ENCODE measurements around the gene THSD7B. TPM values are rescaled to one million over a fixed set of nuclear protein-coding genes. Genes with fewer than 3 reads are reported as not detected.

THSD7B gene
- total RNA-seq, 4 donors from 2014 or later = 0.27 TPM; not detected in 3

- TF ChIP-seq POLR2A (IDR thresholded peaks at IDR 0.05) (no peak), EP300 (IDR thresholded peaks at IDR 0.05; ENCODE audit: low read depth) (no peak), POLR2AphosphoS5 (IDR thresholded peaks at IDR 0.05) (no peak), CTCF (IDR thresholded peaks at IDR 0.05) (no peak)
- Histone ChIP-seq H3K4me1 (no peaks in the 10 kb centered on the region), H3K9me3 (no peaks in the 10 kb centered on the region), H3K27ac (no peak overlapping the region), H3K27me3 (no peaks in the 10 kb centered on the region), H3K4me3 (no peak overlapping the region), H3K36me3 (no peaks in the 10 kb centered on the region)
- intact Hi-C loops (cut with DNase I; ENCODE audit: low total_unique reads) (no loop called here), in situ Hi-C loops (cut with MboI; ENCODE audit: low pct_ligation_motif_present in 1 of 4, low pct_unique_long_range_greater_than_20kb in 1 of 4, low sequenced_read_pairs in 3 of 4) (no loop called here)
- no peak for DNase-seq
- 47 to 59% methylated on average over 3 of the region's 3 CpGs for WGBS, 2 donors (ENCODE audit: low coverage in 1 of 2)
Measured at GRCh38 chr2:137676346-137676745, 911.0 kb downstream of the THSD7B start.

- Histone ChIP-seq H3K27me3 (no peaks in the 10 kb centered on the region), H3K4me1 (no peaks in the 10 kb centered on the region), H3K9me3 (no peaks in the 10 kb centered on the region), H3K4me3 (no peak overlapping the region), H3K27ac (no peak overlapping the region), H3K36me3 (no peaks in the 10 kb centered on the region)
- in situ Hi-C loops (cut with MboI; ENCODE audit: low pct_ligation_motif_present in 1 of 4, low pct_unique_long_range_greater_than_20kb in 1 of 4, low sequenced_read_pairs in 3 of 4) = no loop called here
- no peak for TF ChIP-seq EP300 (IDR thresholded peaks at IDR 0.05; ENCODE audit: low read depth)
- TF ChIP-seq POLR2AphosphoS5 (IDR thresholded peaks at IDR 0.05) = no peak
- no peak for TF ChIP-seq CTCF (IDR thresholded peaks at IDR 0.05)
- TF ChIP-seq POLR2A (IDR thresholded peaks at IDR 0.05) = no peak
- WGBS, 2 donors (ENCODE audit: low coverage in 1 of 2) = 67 to 73% methylated on average over 1 of the region's 1 CpG
- intact Hi-C loops (cut with DNase I; ENCODE audit: low total_unique reads) = no loop called here
- no peak for DNase-seq
Measured at GRCh38 chr2:137677466-137677865, 912.1 kb downstream of the THSD7B start.

GRCh38 chr2:137689549-137689948 is 924.2 kb downstream of the THSD7B start:
- no peaks in the 10 kb centered on the region for H3K27me3 ChIP-seq
- no peaks in the 10 kb centered on the region for H3K36me3 ChIP-seq
- 32 to 44% methylated on average over 1 of the region's 1 CpG for WGBS, 2 donors (ENCODE audit: low coverage in 1 of 2)
- H3K4me1 ChIP-seq = no peaks in the 10 kb centered on the region
- H3K4me3 ChIP-seq = no peak overlapping the region
- TF ChIP-seq POLR2AphosphoS5 (IDR thresholded peaks at IDR 0.05) (no peak), CTCF (IDR thresholded peaks at IDR 0.05) (no peak), EP300 (IDR thresholded peaks at IDR 0.05; ENCODE audit: low read depth) (no peak), POLR2A (IDR thresholded peaks at IDR 0.05) (no peak)
- no peaks in the 10 kb centered on the region for H3K9me3 ChIP-seq
- DNase-seq = no peak
- in situ Hi-C loops (cut with MboI; ENCODE audit: low pct_ligation_motif_present in 1 of 4, low pct_unique_long_range_greater_than_20kb in 1 of 4, low sequenced_read_pairs in 3 of 4) (no loop called here), intact Hi-C loops (cut with DNase I; ENCODE audit: low total_unique reads) (no loop called here)
- H3K27ac ChIP-seq = no peak overlapping the region

GRCh38 chr2:137693534-137693933 is 928.2 kb downstream of the THSD7B start:
- in situ Hi-C loops (cut with MboI; ENCODE audit: low pct_ligation_motif_present in 1 of 4, low pct_unique_long_range_greater_than_20kb in 1 of 4, low sequenced_read_pairs in 3 of 4) = no loop called here
- TF ChIP-seq POLR2A (IDR thresholded peaks at IDR 0.05) (no peak), CTCF (IDR thresholded peaks at IDR 0.05) (no peak), POLR2AphosphoS5 (IDR thresholded peaks at IDR 0.05) (no peak), EP300 (IDR thresholded peaks at IDR 0.05; ENCODE audit: low read depth) (no peak)
- Histone ChIP-seq H3K9me3 (no peaks in the 10 kb centered on the region), H3K27me3 (no peaks in the 10 kb centered on the region), H3K4me1 (no peaks in the 10 kb centered on the region), H3K36me3 (no peaks in the 10 kb centered on the region), H3K4me3 (no peak overlapping the region), H3K27ac (no peak overlapping the region)
- intact Hi-C loops (cut with DNase I; ENCODE audit: low total_unique reads) = no loop called here
- 28 to 31% methylated on average over 2 of the region's 2 CpGs for WGBS, 2 donors (ENCODE audit: low coverage in 1 of 2)
- DNase-seq = no peak
